Stomach (tissue), 4 donors: ENCODE measurements around the gene B3GALNT1.

Experiments used
- CTCF ChIP-seq, 7 experiments: fragments of 450-650 bp in 4 of 7; fragments of 200-600 bp in 3 of 7; sonication (generic) in 3 of 7; IDR thresholded peaks; one replicate each; pipeline ENCODE4 v1.5.1; 2016 to 2019; ENCODE audit warnings: antibody characterized with exemption in 7 of 7, control low read depth in 2 of 7, mild to moderate bottlenecking in 1 of 7
- EP300 ChIP-seq: sonication (generic); formaldehyde crosslinking; IDR thresholded peaks from one replicate; pipeline ENCODE4 v1.6.1; 2017; ENCODE audit warnings: antibody characterized with exemption
- POLR2A ChIP-seq, 4 donors: fragments of 450-650 bp; IDR thresholded peaks; one replicate each; pipeline ENCODE4 v1.6.1; 2016; ENCODE audit warnings: antibody characterized with exemption in 4 of 4, control low read depth in 2 of 4, mild to moderate bottlenecking in 1 of 4, moderate library complexity in 1 of 4
- POLR2AphosphoS5 ChIP-seq, 3 donors: sonication (generic); formaldehyde crosslinking; IDR thresholded peaks; one replicate each; pipeline ENCODE4 v1.6.1; 2016; ENCODE audit warnings: antibody characterized with exemption in 3 of 3

DNA sequence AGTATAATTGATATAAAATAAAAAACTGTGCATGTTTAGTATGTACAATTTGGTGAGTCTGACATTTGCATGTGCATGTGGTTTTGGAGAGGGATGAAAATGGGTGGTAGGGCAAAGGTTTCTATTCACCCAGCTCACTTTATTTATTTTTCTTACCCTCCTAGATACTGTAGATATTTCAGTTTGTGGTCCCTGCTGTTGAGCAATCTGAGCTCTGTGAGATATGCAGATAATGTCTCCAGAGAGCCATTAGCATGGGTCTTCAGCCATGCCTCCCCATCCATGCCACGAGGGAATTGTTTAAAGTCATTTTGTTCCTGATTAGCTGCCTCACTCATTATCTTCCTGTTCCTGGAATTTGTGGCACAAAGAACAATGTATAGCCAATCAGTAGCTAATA lies 44.4 kb upstream of the B3GALNT1 start:
- no peak for TF ChIP-seq POLR2A (IDR thresholded peaks at IDR 0.05)
- no peak for TF ChIP-seq CTCF (IDR thresholded peaks at IDR 0.05)
- no peak for TF ChIP-seq POLR2AphosphoS5 (IDR thresholded peaks at IDR 0.05)
- TF ChIP-seq EP300 = no peak
